Activated gamma-delta T cell treated with Interleukin-2 at 50 U/mL for 16 hours (primary cell): ENCODE results near the gene KCND2.
"Not testable (repeated sequence)": the region's sequence is repeated elsewhere in the genome, so short reads cannot be mapped to it uniquely, and the experiment has no call there.

Experiments
- DNase-seq: peaks from one replicate; pipeline ENCODE4 v3.0.0-alpha.2; 2020

KCND2 gene

GRCh38 chr7:120502825-120503224 is 229.8 kb downstream of the KCND2 start:
- no peak for DNase-seq

- DNase-seq = no peak
Observed at GRCh38 chr7:120504386-120504785, 231.4 kb downstream of the KCND2 start.

- no peak for DNase-seq
Observed at GRCh38 chr7:120505770-120506169, 232.8 kb downstream of the KCND2 start.

GRCh38 chr7:120512701-120513100 is 239.7 kb downstream of the KCND2 start:
- no peak for DNase-seq

- DNase-seq = no peak
Observed at GRCh38 chr7:120519224-120519623, 246.2 kb downstream of the KCND2 start.

GRCh38 chr7:120521761-120522737 is 249.1 kb downstream of the KCND2 start:
- DNase-seq = no peak

- no peak for DNase-seq
Observed at GRCh38 chr7:120523985-120524384, 251.0 kb downstream of the KCND2 start.

- no peak for DNase-seq
Observed at GRCh38 chr7:120526902-120527509, 254.0 kb downstream of the KCND2 start.

- no peak for DNase-seq
Observed at GRCh38 chr7:120529736-120530135, 256.8 kb downstream of the KCND2 start.

GRCh38 chr7:120538335-120538734 is 265.4 kb downstream of the KCND2 start:
- DNase-seq = no peak

- no peak for DNase-seq
Observed at GRCh38 chr7:120539321-120539720, 266.3 kb downstream of the KCND2 start.

GRCh38 chr7:120547605-120548004 is 274.6 kb downstream of the KCND2 start:
- DNase-seq = no peak

- DNase-seq = no peak
Observed at GRCh38 chr7:120550494-120551048, 277.6 kb downstream of the KCND2 start.

GRCh38 chr7:120553491-120553890 is 280.5 kb downstream of the KCND2 start:
- no peak for DNase-seq

- no peak for DNase-seq
Observed at GRCh38 chr7:120554960-120555571, 282.1 kb downstream of the KCND2 start.

GRCh38 chr7:120564145-120564544 is 291.2 kb downstream of the KCND2 start:
- no peak for DNase-seq

- no peak for DNase-seq
Observed at GRCh38 chr7:120567204-120567603, 294.2 kb downstream of the KCND2 start.

GRCh38 chr7:120578657-120579056 is 305.7 kb downstream of the KCND2 start:
- not testable (repeated sequence) for DNase-seq

- no peak for DNase-seq
Observed at GRCh38 chr7:120582916-120583315, 309.9 kb downstream of the KCND2 start.

GRCh38 chr7:120583899-120584586 is 311.1 kb downstream of the KCND2 start:
- no peak for DNase-seq

- DNase-seq = no peak
Observed at GRCh38 chr7:120586571-120586970, 313.6 kb downstream of the KCND2 start.

GRCh38 chr7:120587243-120587642 is 314.3 kb downstream of the KCND2 start:
- DNase-seq = no peak

GRCh38 chr7:120588416-120588815 is 315.4 kb downstream of the KCND2 start:
- DNase-seq = no peak
